Ovary (tissue), 3 donors: ENCODE data around the gene EVC2.

ENCODE experiments used
- CTCF ChIP-seq, 3 donors: fragments of 450-650 bp in 2 of 3; fragments of 200-600 bp in 1 of 3; IDR thresholded peaks; one replicate each; pipeline versions ENCODE4 v1.5.1 to v1.8.0; 2016 to 2022; ENCODE audit warnings: antibody characterized with exemption in 3 of 3, mild to moderate bottlenecking in 1 of 3
- POLR2A ChIP-seq: fragments of 450-650 bp; IDR thresholded peaks from one replicate; pipeline ENCODE4 v1.6.1; 2017; ENCODE audit warnings: antibody characterized with exemption, mild to moderate bottlenecking, moderate library complexity
- donor health status: DM: no; HTN: no; CAD: no.

GRCh38 chr4:5553801-5554200 lies 154.6 kb downstream of the EVC2 start:
- TF ChIP-seq CTCF (IDR thresholded peaks at IDR 0.05) (no peak), POLR2A (no peak)
